HG03045 (cell line): ENCODE measurements around the gene FSD1.
"Not testable (repeated sequence)": the region's sequence is repeated elsewhere in the genome, so short reads cannot be mapped to it uniquely, and the experiment has no call there.

ENCODE experiments used
- ATAC-seq: cut with Tn5 transposase; IDR thresholded peaks from one replicate; pipeline ENCODE4 v1.9.1; 2021; ENCODE audit warnings: mild to moderate bottlenecking, moderate library complexity; ENCODE audit not compliant: unreplicated experiment

Gene FSD1

DNA sequence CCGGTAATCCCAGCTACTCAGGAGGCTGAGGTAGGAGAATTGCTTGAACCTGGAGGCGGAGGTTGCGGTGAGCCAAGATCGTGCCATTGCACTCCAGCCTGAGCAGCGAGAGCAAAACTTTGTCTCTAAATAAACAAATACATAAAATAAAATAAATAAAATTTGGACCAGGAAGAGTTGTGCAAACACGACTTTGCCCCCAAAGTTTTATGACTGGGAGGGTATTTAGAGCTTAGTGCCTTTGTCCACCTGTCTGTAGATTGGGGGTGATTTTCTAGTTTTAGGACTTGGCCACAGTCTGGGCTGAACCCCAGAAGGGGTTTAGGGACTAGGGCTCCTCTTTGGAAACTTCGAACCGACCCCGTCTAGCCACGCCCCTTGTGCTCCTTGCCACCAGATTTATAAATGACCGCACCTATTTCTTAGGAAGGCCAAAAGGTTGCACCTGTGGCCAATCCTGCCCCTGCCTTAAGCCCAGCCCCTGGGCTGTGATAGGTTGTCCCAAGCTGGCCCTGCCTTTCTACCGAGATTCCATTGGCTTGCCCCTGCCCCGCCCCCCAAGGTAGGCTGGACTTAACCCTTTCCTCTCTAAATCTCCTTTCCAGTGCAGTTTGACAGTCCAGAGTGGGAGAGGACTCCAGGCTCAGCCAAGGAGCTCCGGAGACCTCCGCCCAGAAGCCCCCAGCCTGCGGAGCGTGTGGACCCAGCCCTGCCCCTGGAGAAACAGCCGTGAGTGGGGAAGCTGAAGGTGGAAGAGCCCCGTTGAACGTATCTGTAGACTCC, 20.0 kb upstream of the FSD1 start:
- no peak for ATAC-seq

DNA sequence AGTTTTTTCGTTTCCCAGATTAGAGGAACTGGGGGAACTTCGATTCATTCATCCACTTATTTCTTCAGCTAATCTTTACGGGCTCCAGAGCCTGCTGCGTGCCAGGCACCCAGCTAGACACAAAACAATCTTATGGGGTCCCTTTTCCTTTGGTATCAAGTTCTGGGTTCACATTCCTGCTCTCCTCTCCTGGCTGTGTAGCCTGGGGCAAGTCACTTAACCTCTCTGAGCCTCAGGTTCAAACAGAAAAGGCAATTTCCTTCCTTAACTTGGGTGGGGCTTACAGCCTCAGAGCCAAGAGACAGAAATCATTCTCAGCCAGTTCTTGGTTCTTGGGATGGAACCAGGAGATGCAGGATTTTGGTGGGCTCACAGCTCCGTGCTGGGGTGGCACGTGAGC, 19.4 kb upstream of the FSD1 start:
- ATAC-seq, result no peak

DNA sequence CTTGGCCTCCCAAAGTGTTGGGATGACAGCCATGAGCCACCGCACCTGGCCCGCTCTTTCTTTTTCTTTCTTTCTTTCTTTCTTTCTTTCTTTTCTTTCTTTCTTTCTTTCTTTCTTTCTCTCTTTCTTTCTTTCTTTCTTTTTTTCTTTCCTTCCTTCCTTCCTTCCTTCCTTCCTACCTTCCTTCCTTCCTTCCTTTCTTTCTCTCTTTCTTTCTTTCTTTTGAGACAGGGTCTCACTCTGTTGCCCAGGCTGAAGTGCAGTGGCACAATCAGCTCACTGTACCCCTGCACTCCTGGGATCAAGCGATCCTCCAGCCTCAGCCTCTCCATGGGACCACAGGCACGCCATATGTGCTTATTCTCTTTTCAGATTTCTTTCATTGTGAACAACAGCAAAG, 18.3 kb upstream of the FSD1 start:
- not testable (repeated sequence) for ATAC-seq

DNA sequence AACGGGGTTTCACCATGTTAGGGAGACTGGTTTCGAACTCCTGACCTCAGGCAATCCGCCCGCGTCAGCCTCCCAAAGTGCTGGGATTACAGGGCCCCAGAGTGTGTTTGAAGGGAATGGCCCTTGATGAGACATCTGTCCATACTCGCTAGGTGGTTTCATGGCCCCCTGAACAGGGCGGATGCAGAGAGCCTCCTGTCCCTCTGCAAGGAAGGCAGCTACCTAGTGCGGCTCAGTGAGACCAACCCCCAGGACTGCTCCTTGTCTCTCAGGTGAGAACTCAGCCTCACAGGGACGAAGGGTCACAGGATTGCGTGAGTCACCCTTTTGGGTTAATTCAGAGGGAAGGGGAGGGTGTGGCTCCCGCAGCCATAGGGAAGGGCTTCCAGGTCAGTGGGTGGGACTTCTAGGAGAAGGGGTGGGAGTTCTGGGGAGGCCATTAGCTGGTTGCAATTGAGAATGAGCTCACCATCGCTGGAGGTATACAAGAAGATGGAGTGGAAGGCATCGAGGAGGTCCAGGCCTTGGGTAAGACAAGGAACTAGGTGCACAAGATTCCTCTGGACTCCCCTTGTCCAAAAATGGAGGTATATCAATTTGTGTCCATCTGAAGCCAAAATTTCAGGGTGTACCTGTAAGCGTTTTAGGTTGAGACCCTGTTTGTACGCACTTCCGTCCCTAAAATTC, 16.2 kb upstream of the FSD1 start:
- ATAC-seq, result no peak

DNA sequence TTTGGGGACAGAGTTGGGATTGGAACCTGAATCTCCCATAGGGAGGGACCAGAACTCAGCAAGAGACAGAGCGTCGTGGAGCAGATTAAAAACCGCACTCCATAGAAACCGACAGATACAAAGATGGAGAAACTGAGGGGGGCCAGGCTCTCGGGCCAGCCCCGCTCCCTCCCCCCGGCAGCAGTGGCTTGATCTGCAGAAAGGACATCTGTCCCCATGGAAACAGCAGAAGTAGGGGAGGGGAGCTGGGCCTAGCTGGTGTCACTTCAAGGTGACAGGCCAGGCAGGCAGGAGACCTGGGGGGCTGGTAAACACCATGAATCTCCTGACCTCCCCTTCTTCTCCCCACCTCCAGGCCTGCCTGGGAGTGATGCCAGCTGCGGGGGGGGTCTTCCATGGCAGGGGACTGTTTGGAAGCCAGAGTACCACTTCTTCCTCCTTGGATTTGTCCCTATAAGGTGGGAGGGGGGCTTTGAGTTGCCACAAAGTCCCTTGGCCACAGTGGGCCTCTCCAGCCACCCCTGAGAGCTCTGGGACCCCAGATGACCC, 13.1 kb upstream of the FSD1 start:
- ATAC-seq, result no peak

DNA sequence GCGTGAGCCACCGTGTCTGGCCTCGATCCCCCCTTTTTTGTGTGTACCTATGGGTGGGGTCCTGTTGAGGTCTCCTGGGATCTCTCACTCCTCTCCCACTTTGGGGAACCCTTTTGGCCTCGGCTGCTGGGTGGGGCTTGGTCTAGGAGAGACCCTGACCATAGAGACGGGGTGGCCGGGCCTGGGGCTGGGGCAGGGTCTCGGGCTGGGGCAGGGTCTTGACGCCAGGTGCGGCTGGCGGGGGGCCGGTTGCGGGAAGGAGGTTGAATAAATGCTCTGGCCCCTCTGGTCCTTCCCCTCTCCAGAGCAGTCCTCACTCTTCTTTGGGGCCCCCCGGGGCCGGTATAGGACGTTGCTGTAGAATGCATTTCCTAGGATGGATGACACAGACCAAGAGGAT, 11.9 kb upstream of the FSD1 start:
- no peak for ATAC-seq

DNA sequence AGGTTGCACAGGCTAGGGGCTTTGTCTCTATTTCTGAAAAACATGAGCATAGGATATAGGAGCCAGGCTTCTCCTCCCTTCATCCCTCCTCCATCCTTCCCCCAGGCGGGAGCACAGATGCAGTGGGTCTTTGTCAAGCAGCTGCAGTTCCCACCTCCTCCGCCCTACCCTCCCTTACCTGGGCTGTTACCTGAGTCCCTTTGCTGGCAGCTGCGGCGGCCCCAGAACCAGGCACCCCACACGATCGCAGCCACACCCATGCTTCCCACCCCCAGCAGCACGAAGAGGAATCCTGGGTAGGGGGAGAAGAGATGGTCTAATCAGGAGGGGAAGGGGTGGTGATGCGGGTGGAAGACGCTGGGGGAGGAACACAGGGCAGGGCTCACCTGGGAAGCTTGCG, 10.0 kb upstream of the FSD1 start:
- no peak for ATAC-seq

DNA sequence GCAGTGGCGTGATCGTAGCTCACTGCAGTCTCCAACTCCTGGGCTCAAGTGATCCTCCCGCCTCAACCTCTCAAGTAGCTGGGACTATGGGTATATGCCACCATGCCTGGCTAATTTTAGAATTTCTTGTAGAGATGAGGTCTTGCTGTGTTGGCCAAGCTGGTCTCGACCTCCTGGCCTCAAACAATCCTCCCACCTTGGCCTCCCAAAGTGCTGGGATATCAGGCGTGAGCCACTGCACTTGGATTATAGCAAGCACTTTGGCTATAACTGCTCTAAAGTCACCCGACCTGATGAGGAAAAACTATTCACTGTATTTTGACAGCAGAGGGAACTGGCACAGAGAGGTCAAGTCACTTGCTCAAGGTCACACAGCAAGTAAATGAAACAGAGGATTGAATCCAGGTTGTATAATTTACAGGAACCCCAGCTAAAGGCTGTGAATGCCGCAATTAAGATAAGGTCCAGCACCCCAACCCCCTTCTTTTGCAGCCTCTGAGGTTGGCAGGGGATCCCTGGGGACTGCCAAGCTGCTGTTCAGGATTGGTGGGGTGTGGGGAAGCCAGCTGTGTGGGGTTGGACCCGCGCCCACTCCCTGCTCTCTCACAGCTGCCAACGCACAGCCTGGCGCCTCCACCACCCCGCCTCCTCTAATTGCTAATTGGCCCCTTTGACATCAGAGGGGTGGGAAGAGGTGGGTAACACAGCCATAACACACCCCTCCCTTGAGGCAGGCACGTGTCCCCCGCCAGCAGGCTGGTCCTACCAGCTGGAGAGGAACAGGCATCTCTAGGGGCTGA, 8.2 kb upstream of the FSD1 start:
- no peak for ATAC-seq

DNA sequence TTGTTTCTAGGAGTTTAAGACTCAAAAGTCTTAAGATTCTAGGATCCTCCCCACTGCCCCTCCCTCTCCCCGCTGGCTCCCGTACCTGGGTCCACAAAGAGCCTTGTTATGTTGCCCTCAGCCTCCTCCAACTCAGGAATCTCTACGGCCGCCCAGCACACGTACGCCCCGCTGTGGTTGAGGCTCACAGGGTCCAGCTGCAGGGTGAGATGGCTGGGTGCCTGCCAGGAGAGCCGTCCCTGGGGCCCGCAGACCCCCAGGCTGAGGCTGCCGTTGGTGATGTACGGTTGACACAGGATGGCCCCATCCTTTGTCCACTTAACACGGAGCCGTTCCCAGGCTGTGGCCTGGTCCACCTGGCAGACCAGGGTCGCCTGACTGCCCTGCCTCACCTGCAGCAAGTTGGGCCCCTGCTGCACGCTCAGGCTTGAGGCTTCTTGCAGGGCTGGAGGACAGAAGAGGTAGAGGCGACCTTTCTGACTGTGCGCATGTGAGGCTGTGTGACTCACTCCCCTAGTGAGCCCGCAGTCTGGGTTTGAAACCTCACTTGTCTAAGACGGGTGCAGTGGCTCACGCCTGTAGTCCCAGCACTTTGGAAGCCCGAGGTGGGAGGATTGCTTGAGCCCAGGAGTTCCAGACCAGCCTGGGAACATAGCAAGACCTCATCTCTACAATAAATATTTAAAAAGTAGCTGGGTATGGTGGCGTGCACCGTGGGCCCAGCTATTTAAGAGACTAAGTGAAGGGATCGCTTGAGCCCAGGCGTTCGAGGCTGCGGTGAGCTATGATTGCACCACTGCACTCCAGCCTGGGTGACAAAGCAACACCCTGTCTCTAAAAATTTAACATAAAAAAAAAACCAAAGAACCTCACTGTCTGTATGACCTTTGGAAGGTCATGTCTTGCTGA, 6.2 kb upstream of the FSD1 start:
- ATAC-seq, result no peak

DNA sequence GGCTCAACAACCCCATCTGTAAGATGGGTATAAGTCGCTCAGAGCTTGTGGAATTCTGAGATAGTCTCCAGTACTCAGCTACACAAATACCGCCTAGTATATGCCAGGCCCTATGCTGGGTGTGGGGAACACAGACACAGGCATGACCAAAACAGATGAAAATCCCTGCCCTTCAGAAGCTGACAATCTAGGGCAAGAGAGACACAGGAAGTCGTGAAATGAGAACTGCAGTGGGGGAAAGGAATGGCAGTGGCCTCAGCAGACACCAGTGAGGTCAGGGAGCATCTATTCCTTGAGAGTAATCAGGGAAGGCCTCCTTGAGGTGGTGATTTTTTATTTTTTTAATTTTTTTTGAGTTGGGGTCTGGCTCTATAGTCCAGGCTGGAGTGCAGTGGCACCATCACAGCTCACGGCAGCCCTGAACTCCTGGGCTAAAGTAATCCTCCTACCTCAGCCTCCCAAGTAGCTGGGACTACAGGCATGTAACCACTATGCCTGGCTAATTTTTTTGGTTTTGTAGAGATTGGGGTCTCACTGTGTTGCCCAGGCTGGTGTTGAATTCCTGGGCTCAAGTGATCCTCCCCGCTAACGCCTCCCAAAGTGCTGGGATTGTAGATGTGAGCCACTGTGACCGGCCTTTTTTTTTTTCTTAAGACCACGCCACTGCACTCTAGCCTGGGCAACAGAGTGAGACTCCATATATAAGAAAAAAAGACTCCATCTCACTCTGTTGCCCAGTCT, 5.4 kb upstream of the FSD1 start:
- no peak for ATAC-seq

DNA sequence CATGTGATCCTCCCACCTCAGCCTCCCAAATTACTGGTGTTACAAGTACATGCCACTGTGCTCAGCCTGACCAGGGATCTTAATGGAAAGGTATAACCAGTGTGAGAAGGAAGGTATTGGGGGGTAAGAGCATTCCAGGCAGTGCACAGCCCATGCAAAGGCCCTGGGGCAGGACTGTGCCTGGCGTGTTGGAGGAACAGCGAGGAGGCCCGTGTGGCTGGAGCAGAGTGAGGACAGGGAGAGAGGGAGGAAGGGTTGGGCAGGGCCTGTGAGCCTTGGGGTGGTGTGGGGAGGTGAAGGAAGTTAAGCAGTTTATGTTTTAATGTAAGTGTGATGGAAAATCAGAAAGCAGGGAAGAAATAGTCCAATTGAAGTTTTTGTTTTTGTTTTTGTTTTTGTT, 3.8 kb upstream of the FSD1 start:
- no peak for ATAC-seq

DNA sequence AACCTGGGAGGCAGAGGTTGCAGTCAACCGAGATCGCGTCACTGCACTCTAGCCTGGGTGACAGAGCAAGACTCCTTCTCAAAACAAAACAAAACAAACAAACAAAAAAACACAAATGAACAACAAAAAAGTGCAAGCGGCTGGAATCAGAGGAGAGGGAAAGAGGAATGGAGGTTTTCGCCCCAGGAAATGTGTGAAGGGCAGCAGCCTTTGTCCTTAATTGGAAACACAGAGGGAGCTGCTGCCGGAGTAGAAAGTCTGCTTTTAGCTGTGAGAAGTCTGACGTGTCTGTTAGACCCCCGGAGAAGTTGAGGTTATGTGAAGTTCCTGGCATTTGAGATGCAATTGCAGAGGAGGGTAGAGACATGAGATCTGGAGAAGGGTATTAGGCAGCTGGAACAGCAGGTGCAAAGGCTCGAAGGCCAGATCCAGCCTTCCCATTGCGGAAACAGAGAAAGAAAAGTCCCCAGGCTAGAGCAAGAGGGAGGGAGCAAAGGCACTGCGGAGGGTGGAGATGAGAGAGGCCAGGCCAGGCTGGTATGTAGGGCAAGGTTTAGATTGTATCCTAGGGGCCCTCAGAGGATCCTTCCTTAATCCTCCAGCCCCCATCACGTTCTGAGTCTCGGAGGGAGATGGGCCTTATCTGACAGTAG, 2.7 kb upstream of the FSD1 start:
- ATAC-seq, result no peak

DNA sequence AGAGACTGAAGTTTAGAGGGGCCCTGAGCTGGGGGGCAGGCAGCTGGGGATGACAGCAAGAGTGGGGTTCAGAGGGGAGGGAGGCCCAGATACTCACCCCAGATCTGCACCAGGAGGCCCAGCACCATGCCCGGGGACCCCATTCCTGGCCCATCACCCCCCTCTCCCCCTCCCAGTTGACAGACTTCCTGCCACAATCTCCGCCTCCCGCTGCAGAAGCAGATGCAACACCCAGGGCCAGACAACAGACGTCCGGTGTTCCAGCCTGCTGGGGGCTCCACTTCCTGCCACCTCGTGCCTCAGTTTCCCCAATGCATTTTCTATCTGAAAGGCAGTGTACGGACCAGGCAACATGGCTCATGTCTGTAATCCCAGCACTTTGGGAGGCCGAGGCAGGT, 2.2 kb upstream of the FSD1 start, which contains the start of gene TMIGD2:
Gene TMIGD2 (minus strand): TSS at position 147 of the 398 bp plus-strand sequence. CDS start 4 bp downstream, at position 143.
- ATAC-seq, result no peak

DNA sequence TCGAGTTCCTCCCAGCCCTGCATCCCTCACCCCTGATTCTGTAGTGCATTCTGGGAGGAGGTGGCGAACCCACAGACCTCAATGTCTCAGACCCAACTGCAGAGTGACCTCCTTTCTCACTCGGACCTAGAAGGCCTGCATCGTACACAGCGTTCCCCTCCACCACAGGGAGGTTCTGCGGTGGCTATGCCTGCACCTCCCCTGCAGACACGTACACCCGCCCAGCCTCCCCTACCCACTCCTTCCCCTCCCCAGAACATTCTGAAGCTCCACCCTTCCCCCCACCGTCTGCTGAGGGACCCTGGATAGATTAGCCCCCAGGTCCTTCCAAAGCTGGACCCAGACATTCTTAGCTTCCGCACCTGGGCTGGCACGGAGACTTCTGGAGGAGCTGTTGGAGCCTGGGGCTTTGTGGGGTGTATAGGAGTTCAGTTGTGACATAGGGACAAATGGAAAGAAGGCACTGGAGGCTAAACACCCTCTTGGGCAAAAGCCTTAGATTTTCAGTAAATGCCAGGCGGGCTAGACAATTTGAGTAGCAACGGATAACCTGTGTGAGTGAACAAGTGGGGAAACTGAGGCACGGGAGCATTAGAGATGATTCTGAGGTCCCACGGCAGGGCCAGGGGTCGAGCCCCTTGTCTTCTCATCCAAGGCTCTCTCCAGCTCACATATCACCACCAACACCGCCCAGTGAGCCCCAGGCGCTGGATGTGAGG, 420 bp upstream of the FSD1 start:
- ATAC-seq, result no peak

DNA sequence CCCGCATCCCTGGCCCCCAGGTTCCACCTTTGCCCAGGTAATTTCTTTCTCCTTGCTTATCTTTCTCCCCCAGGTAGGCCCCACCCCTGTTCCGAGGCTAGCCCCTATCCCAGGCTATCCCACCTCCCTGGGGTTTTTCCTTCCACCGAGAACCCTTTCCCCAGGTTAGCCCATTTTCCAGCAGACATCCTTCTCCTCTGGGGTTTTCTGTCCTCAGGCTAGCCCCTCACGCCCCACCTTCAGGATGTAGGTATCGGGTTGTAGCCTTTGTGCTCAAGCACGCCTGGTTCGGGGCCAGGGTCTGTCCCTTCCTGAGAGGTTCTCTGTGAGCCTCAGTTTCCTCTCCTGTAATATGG, 837 bp downstream of the FSD1 start:
- no peak for ATAC-seq

DNA sequence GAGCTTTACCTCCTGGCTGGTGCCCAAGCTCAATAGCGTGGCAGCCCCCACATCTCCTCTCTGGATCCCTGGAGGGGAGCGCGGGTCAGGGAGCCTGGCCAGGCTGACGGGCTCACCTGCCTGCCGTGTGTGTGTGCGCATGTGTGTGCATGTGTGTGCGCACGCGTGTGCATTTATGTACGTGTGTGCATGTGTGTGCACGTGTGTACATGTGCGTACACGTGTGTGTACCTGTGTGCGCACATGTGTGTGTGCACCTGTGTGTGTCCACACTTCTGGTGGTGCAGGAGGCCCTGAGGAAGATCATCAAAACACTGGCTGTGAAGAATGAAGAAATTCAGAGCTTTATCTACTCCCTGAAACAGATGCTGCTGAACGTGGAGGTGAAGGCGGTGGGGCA, 1.3 kb downstream of the FSD1 start:
- ATAC-seq, result no peak

DNA sequence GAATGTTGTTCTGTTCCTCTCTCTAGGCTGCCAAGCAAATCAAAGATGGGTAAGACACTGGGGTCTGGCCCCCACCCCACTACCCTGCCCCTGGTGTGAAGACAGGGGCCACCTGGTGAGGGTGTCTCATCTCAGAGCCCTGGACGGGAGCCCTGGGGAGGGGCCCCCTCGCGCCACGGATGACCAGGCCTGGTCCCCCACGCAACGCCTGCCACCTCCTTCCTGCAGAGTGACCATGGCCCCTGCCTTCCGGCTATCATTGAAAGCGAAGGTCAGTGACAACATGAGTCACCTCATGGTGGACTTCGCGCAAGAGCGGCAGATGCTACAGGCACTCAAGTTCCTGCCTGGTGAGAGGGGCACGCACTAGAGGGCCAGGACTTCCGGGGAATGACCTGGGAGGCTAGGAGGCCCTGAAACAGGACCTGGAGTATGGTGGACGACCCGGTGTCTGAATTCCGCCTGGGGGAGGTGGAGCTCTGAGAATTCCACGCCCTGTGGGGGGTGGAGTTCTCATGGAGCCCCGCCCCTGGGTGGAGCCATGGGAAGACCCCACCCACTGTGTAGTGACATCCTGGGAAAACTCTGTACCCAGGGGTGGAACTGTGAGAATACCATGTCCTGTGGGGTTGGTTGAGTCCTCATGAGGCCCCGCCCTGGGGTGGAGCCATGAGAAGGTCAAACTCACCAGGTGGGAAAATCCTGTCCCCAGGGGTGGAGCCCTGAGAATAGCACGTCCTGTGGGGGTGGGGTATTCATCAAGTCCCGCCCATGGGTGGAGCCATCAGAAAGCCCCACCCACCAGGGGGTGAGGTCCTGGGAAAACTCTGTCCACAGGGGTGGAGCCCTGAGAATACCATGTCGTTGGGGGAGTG, 6.1 kb downstream of the FSD1 start:
- ATAC-seq, result no peak
